Panc1 (cell line): ENCODE data around the gene NRDC. TPM values are rescaled to one million over a fixed set of nuclear protein-coding genes. Genes with fewer than 3 reads are reported as not detected.

ENCODE experiments used
- ATAC-seq: fragments of 200-7000 bp; cut with Tn5 transposase; 2 replicates; pipeline ENCODE4 v1.9.1; 2020; ENCODE audit warnings: mild to moderate bottlenecking, moderate library complexity
- BruUV-seq: library from RNA; stranded (reverse); fragments of 400-500 nt; replicated peaks from 2 replicates; lab custom pipeline; 2021; lab: Mats Ljungman, UMichigan
- CTCF ChIA-PET: fragments of 300-600 bp; sonication (Branson Sonifier 250); formaldehyde crosslinking; loops from one replicate; lab custom pipeline; 2022; ENCODE audit warnings: antibody characterized with exemption; lab: Charles Lee
- POLR2A ChIA-PET: fragments of 300-600 bp; sonication (Branson Sonifier 250); formaldehyde crosslinking; loops from one replicate; lab custom pipeline; 2022; ENCODE audit warnings: antibody characterized with exemption; lab: Charles Lee
- DNase-seq: peaks from one replicate; pipeline ENCODE4 v3.0.0-alpha.2; 2010; ENCODE audit warnings: low read depth, low spot score
- H3K27ac ChIP-seq: 2 replicates; pipeline ENCODE4 v1.5.1; 2011; ENCODE audit warnings: mild to moderate bottlenecking, low read length, inconsistent platforms
- H3K27me3 ChIP-seq: fragments of 200-500 bp; sonication (Bioruptor generic); 2 replicates; pipeline ENCODE4 v1.6.0; 2014; ENCODE audit warnings: low read length, inconsistent platforms; ENCODE audit not compliant: control insufficient read depth, insufficient read depth
- H3K36me3 ChIP-seq: fragments of 200-500 bp; sonication (Bioruptor generic); 2 replicates; pipeline ENCODE4 v1.5.1; 2014; ENCODE audit warnings: inconsistent platforms, mild to moderate bottlenecking, low read length, moderate library complexity; ENCODE audit not compliant: control insufficient read depth, insufficient read depth
- H3K4me1 ChIP-seq: 2 replicates; pipeline ENCODE4 v1.5.1; 2011; ENCODE audit warnings: inconsistent platforms, mild to moderate bottlenecking, low read length, moderate library complexity; ENCODE audit not compliant: control insufficient read depth, insufficient read depth
- H3K4me3 ChIP-seq, 2 experiments: 2 replicates each; pipeline ENCODE4 v1.5.1; 2011 to 2012; ENCODE audit warnings: low read depth in 2 of 2, low read length in 2 of 2, mild to moderate bottlenecking in 2 of 2, inconsistent platforms in 1 of 2, moderate library complexity in 1 of 2
- H3K9me3 ChIP-seq: fragments of 200-500 bp; sonication (Bioruptor generic); 2 replicates; pipeline ENCODE4 v1.5.1; 2014; ENCODE audit warnings: low read depth, mild to moderate bottlenecking, inconsistent platforms, low read length, moderate library complexity; ENCODE audit not compliant: control insufficient read depth, insufficient read depth
- POLR2AphosphoS5 ChIP-seq: IDR thresholded peaks from 2 replicates; pipeline ENCODE4 v1.6.1; 2012; ENCODE audit warnings: mild to moderate bottlenecking, low read depth, low read length, moderate library complexity
- REST ChIP-seq, 2 experiments: IDR thresholded peaks; 2 replicates each; pipeline ENCODE4 v1.6.1; 2011 to 2012; ENCODE audit warnings: low read depth in 2 of 2, control low read depth in 1 of 2, low read length in 1 of 2, mild to moderate bottlenecking in 1 of 2, moderate library complexity in 1 of 2; ENCODE audit not compliant: insufficient read depth in 1 of 2
- SIN3A ChIP-seq: IDR thresholded peaks from 2 replicates; pipeline ENCODE4 v1.6.1; 2012; ENCODE audit warnings: low read depth, mild to moderate bottlenecking, low read length, moderate library complexity, borderline replicate concordance; ENCODE audit not compliant: insufficient read depth
- TCF7L2 ChIP-seq: IDR thresholded peaks from 2 replicates; pipeline ENCODE4 v1.6.1; 2011; ENCODE audit warnings: mild to moderate bottlenecking, low read depth, low read length, inconsistent platforms
- in situ Hi-C: cut with HindIII; loops from 2 replicates; pipeline ENCODE4 v1.10.0; 2016; ENCODE audit warnings: low sequenced_read_pairs, low pct_unique_long_range_greater_than_20kb
- intact Hi-C: fragments of 100-400 bp; cut with micrococcal nuclease; formaldehyde crosslinking; loops from one replicate; pipeline ENCODE4 v1.10.0; 2022; ENCODE audit not compliant: unreplicated experiment
- total RNA-seq: library from RNA; stranded (reverse); gene quantifications from one replicate; pipeline ENCODE4 v1.2.1, GENCODE V29; 2021; ENCODE audit not compliant: unreplicated experiment
- TF ChIP-seq, protein P1 (sequence below): fragments of 450-650 bp; IDR thresholded peaks from 2 replicates; pipeline ENCODE4 v1.5.1; 2017; ENCODE audit warnings: mild to moderate bottlenecking

Gene NRDC
- total RNA-seq, 1 experiment from 2014 or later, result 180 TPM

GRCh38 chr1:51754666-51755065, 123.9 kb downstream of the NRDC start:
- CTCF ChIA-PET, result no interaction called here
- POLR2A ChIA-PET, result no interaction called here
- Histone ChIP-seq H3K36me3 (0 out of 2 replicates have a peak, but pooled peaks cover 2% of the 10 kb centered on the region), H3K4me1 (no peaks in the 10 kb centered on the region), H3K27me3 (no peaks in the 10 kb centered on the region), H3K9me3 (0 out of 2 replicates have a peak, but pooled peaks cover 4% of the 10 kb centered on the region), H3K27ac (no peak overlapping the region), H3K4me3 (no peak overlapping the region)
- TF ChIP-seq POLR2AphosphoS5 (no peak), TCF7L2 (no peak), REST (IDR thresholded peaks at IDR 0.05; ENCODE audit: insufficient read depth in 1 of 2, low read depth in 2 of 2, low read length in 1 of 2) (no peak), SIN3A (no peak)
- TF ChIP-seq, protein P1, sequence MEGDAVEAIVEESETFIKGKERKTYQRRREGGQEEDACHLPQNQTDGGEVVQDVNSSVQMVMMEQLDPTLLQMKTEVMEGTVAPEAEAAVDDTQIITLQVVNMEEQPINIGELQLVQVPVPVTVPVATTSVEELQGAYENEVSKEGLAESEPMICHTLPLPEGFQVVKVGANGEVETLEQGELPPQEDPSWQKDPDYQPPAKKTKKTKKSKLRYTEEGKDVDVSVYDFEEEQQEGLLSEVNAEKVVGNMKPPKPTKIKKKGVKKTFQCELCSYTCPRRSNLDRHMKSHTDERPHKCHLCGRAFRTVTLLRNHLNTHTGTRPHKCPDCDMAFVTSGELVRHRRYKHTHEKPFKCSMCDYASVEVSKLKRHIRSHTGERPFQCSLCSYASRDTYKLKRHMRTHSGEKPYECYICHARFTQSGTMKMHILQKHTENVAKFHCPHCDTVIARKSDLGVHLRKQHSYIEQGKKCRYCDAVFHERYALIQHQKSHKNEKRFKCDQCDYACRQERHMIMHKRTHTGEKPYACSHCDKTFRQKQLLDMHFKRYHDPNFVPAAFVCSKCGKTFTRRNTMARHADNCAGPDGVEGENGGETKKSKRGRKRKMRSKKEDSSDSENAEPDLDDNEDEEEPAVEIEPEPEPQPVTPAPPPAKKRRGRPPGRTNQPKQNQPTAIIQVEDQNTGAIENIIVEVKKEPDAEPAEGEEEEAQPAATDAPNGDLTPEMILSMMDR, result no peak
- DNase-seq (no peak), ATAC-seq (no peak)
- BruUV-seq, result no TSS peak
- intact Hi-C loops, result no loop called here
- in situ Hi-C loops, result no loop called here

DNA sequence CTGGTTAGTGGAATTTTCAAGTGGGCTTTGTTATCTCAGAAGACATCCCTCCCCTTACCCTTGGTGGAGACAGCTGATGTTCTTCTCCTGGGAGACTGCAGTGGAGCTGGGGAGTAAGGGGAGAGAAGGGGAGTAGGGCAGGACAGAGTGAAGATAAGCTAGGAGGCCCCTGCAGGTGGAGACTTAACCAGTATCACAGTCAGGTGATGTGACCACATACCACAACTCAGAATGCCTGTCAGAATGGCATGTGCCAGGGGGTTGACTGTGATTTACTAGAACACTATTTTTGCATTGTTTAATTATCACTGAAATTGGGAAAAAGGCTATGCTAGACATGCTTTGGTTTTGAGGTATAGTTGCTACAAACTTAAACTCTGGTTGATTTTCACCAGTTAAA, 124.6 kb downstream of the NRDC start:
- CTCF ChIA-PET, result no interaction called here
- H3K4me1 ChIP-seq, result no peaks in the 10 kb centered on the region
- intact Hi-C loops, result no loop called here
- no peak for ATAC-seq
- no TSS peak for BruUV-seq
- H3K27me3 ChIP-seq, result no peaks in the 10 kb centered on the region
- DNase-seq, result no peak
- in situ Hi-C loops, result no loop called here
- TF ChIP-seq, protein P1, result no peak
- no peak for TF ChIP-seq POLR2AphosphoS5
- no peak for TF ChIP-seq SIN3A
- TF ChIP-seq TCF7L2, result no peak
- no peak for TF ChIP-seq REST (IDR thresholded peaks at IDR 0.05; ENCODE audit: insufficient read depth in 1 of 2, low read depth in 2 of 2, low read length in 1 of 2)
- H3K4me3 ChIP-seq, result no peak overlapping the region
- POLR2A ChIA-PET, result no interaction called here
- H3K27ac ChIP-seq, result no peak overlapping the region
- 0 out of 2 replicates have a peak, but pooled peaks cover 4% of the 10 kb centered on the region for H3K9me3 ChIP-seq
- H3K36me3 ChIP-seq, result 0 out of 2 replicates have a peak, but pooled peaks cover 2% of the 10 kb centered on the region
